ENCODE data around the gene MLN.

GRCh38 chr6:33840048-33840926 is 36.5 kb upstream of the MLN start:
- TF ChIP-seq ZNF274 (IDR thresholded peaks at IDR 0.05; ENCODE audit: low read depth, low read length) (no peak), YY1 (IDR thresholded peaks at IDR 0.05; ENCODE audit: insufficient read depth, insufficient read length) (no peak), SUZ12 (IDR thresholded peaks at IDR 0.05; ENCODE audit: extremely low read depth, insufficient read depth, insufficient read length) (no peak)
